Keratinocyte (primary cell): Measurements from ENCODE around the gene ZCWPW1.

Experiments used
- CTCF ChIP-seq, 3 experiments: IDR thresholded peaks in 1 of 3; conservative IDR thresholded peaks in 1 of 3; optimal IDR thresholded peaks in 1 of 3; 2 replicates in 2 of 3; 3 replicates in 1 of 3; pipeline versions ENCODE3 to v1.5.1; 2011; ENCODE audit warnings: low read length in 3 of 3, mild to moderate bottlenecking in 3 of 3, moderate library complexity in 2 of 3, control low read depth in 1 of 3, inconsistent platforms in 1 of 3; ENCODE audit not compliant: insufficient read depth in 2 of 3; ENCODE audit errors: extremely low read depth in 1 of 3
- EZH2 ChIP-seq: IDR thresholded peaks from one replicate; pipeline ENCODE4 v1.6.1; 2012; ENCODE audit warnings: inconsistent platforms, mild to moderate bottlenecking, low read length, moderate library complexity

DNA sequence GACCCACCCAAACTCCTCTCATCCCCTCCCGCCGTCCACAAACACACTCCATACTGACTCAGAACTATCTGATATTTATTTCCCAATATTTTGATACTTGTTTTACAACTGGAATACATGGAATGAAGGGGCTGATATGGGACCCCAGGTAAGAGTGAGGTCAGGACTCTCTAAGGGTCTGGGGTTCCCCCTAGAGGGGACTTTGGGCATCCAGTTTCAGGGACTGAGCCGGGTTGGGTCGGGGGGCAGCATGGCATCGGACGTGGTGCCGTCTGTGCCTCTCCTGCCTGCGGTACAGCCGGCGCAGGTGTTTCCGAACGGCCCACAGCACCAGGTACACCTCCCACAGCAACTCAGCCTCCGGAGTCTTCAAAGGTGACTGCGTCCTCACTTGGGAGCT lies 28.1 kb upstream of the ZCWPW1 start:
- no peak for TF ChIP-seq CTCF (optimal IDR thresholded peaks at IDR 0.05 in 1 of 3, IDR thresholded peaks at IDR 0.05 in 1 of 3, conservative IDR thresholded peaks at IDR 0.05 in 1 of 3; ENCODE audit: extremely low read depth in 1 of 3, insufficient read depth in 2 of 3, low read length in 3 of 3)
- no peak for TF ChIP-seq EZH2
